H1 (cell line): Measurements from ENCODE around the gene RERGL. TPM values are rescaled to one million over a fixed set of nuclear protein-coding genes. Genes with fewer than 3 reads are reported as not detected.

Experiments
- CTCF ChIA-PET: fragments of 300-600 bp; sonication (Branson Sonifier 250); formaldehyde crosslinking; loops from one replicate; lab custom pipeline; 2021; ENCODE audit not compliant: partially characterized antibody; lab: Charles Lee
- POLR2A ChIA-PET: fragments of 300-600 bp; sonication (Branson Sonifier 250); formaldehyde crosslinking; loops from one replicate; lab custom pipeline; 2021; ENCODE audit warnings: inconsistent platforms; ENCODE audit not compliant: partially characterized antibody; lab: Charles Lee
- DNase-seq, 2 experiments: peaks; one replicate each; pipeline versions ENCODE4 v3.0.0 to v3.0.0-alpha.2; 2010 to 2022; ENCODE audit warnings: low spot score in 2 of 2, low read depth in 1 of 2, mixed read lengths in 1 of 2
- FAIRE-seq: peaks from 2 replicates; lab custom pipeline; 2011; peaks lifted over from hg19 to GRCh38; lab: Jason Lieb, UNC
- H2AFZ ChIP-seq: 2 replicates; pipeline ENCODE4 v1.8.1; 2012; ENCODE audit warnings: low read length, inconsistent platforms
- H2AK5ac ChIP-seq: 2 replicates; pipeline ENCODE4 v1.6.1; 2013; ENCODE audit warnings: low read depth, low read length
- H2BK120ac ChIP-seq: replicated peaks from 2 replicates; pipeline ENCODE3; 2013; ENCODE audit warnings: low read depth, low read length, inconsistent platforms
- H2BK12ac ChIP-seq: 2 replicates; pipeline ENCODE4 v1.6.1; 2013; ENCODE audit warnings: low read depth, low read length
- H2BK15ac ChIP-seq: 2 replicates; pipeline ENCODE4 v1.6.1; 2013; ENCODE audit warnings: low read length
- H2BK20ac ChIP-seq: 2 replicates; pipeline ENCODE4 v1.6.1; 2013; ENCODE audit warnings: low read length
- H2BK5ac ChIP-seq: 2 replicates; pipeline ENCODE4 v1.6.1; 2013; ENCODE audit warnings: low read depth, low read length
- H3K14ac ChIP-seq: 2 replicates; pipeline ENCODE4 v1.6.1; 2013; ENCODE audit warnings: inconsistent platforms; ENCODE audit not compliant: insufficient read length
- H3K18ac ChIP-seq: 2 replicates; pipeline ENCODE4 v1.6.1; 2013; ENCODE audit warnings: low read length; ENCODE audit errors: extremely low read depth
- H3K23ac ChIP-seq: 2 replicates; pipeline ENCODE4 v1.6.1; 2013; ENCODE audit warnings: inconsistent platforms; ENCODE audit not compliant: insufficient read length
- H3K23me2 ChIP-seq: 2 replicates; pipeline ENCODE4 v1.6.1; 2013; ENCODE audit warnings: low read depth, low read length
- H3K27ac ChIP-seq: 2 replicates; pipeline ENCODE4 v1.6.1; 2011; ENCODE audit warnings: low read depth, low read length, inconsistent platforms
- H3K27me3 ChIP-seq, 4 experiments: replicated peaks in 1 of 4; 1 replicate in 1 of 4; 2 replicates in 3 of 4; pipeline versions ENCODE4 v1.6.1 to v1.8.1; 2011 to 2013; ENCODE audit warnings: low read length in 3 of 4, mild to moderate bottlenecking in 3 of 4, inconsistent platforms in 2 of 4, mixed read lengths in 2 of 4, moderate library complexity in 1 of 4; ENCODE audit not compliant: control insufficient read depth in 3 of 4, insufficient read depth in 3 of 4; ENCODE audit errors: extremely low read depth in 1 of 4
- H3K36me3 ChIP-seq, 4 experiments: 2 replicates each; pipeline versions ENCODE4 v1.6.1 to v1.8.1; 2011 to 2013; ENCODE audit warnings: mild to moderate bottlenecking in 4 of 4, low read length in 3 of 4, moderate library complexity in 2 of 4, control low read depth in 1 of 4, inconsistent platforms in 1 of 4; ENCODE audit not compliant: insufficient read depth in 4 of 4, control insufficient read depth in 2 of 4
- H3K4ac ChIP-seq: replicated peaks from 2 replicates; pipeline ENCODE3; 2013; ENCODE audit warnings: low read length, low read depth, mixed read lengths, inconsistent platforms; ENCODE audit not compliant: insufficient read length
- H3K4me1 ChIP-seq, 4 experiments: replicated peaks in 1 of 4; 1 replicate in 1 of 4; 2 replicates in 3 of 4; pipeline versions ENCODE4 v1.6.1 to v1.8.1; 2011 to 2013; ENCODE audit warnings: low read length in 3 of 4, inconsistent platforms in 2 of 4, mixed read lengths in 1 of 4; ENCODE audit not compliant: insufficient read depth in 4 of 4, control insufficient read depth in 3 of 4
- H3K4me2 ChIP-seq, 2 experiments: 2 replicates each; pipeline versions ENCODE4 v1.6.1 to v1.8.1; 2011 to 2013; ENCODE audit warnings: low read depth in 2 of 2, low read length in 2 of 2, control low read depth in 1 of 2, inconsistent platforms in 1 of 2, mild to moderate bottlenecking in 1 of 2; ENCODE audit not compliant: insufficient read depth in 1 of 2
- H3K4me3 ChIP-seq, 4 experiments: fragments of 200-600, 300-600 bp in 1 of 4; sonication (generic), shearing (Covaris generic), sonication (Bioruptor Twin) in 1 of 4; 2 replicates each; pipeline versions ENCODE4 v1.5.1 to v1.8.1; 2011 to 2016; ENCODE audit warnings: low read length in 4 of 4, low read depth in 3 of 4, control low read depth in 2 of 4, inconsistent platforms in 2 of 4, mild to moderate bottlenecking in 2 of 4, mixed read lengths in 1 of 4, moderate library complexity in 1 of 4; ENCODE audit not compliant: insufficient read depth in 2 of 4; ENCODE audit errors: extremely low read depth in 1 of 4
- H3K56ac ChIP-seq: replicated peaks from 2 replicates; pipeline ENCODE3; 2013; ENCODE audit warnings: low read depth, mild to moderate bottlenecking, mixed read lengths, low read length, inconsistent platforms; ENCODE audit not compliant: insufficient read length
- H3K79me1 ChIP-seq: 2 replicates; pipeline ENCODE4 v1.6.1; 2013; ENCODE audit warnings: low read depth, low read length, control low read depth
- H3K79me2 ChIP-seq, 2 experiments: 2 replicates each; pipeline versions ENCODE4 v1.6.1 to v1.8.1; 2012 to 2013; ENCODE audit warnings: low read length in 2 of 2, mild to moderate bottlenecking in 2 of 2, inconsistent platforms in 1 of 2; ENCODE audit not compliant: insufficient read depth in 2 of 2, control insufficient read depth in 1 of 2
- H3K9ac ChIP-seq, 4 experiments: replicated peaks in 1 of 4; 1 replicate in 1 of 4; 2 replicates in 3 of 4; pipeline versions ENCODE4 v1.6.1 to v1.8.1; 2011 to 2013; ENCODE audit warnings: low read depth in 3 of 4, low read length in 3 of 4, control low read depth in 2 of 4, mild to moderate bottlenecking in 2 of 4, moderate library complexity in 2 of 4, inconsistent platforms in 1 of 4; ENCODE audit errors: extremely low read depth in 1 of 4
- H3K9me3 ChIP-seq, 2 experiments: 2 replicates each; pipeline versions ENCODE4 v1.6.1 to v1.8.1; 2012 to 2013; ENCODE audit warnings: mild to moderate bottlenecking in 2 of 2, moderate library complexity in 2 of 2, control low read depth in 1 of 2, inconsistent platforms in 1 of 2, low read depth in 1 of 2, low read length in 1 of 2, mixed read lengths in 1 of 2; ENCODE audit not compliant: insufficient read depth in 2 of 2
- H4K20me1 ChIP-seq, 2 experiments: replicated peaks in 1 of 2; 2 replicates each; pipeline versions ENCODE3 to v1.8.1; 2011 to 2013; ENCODE audit warnings: inconsistent platforms in 2 of 2, low read length in 2 of 2, mild to moderate bottlenecking in 1 of 2; ENCODE audit not compliant: insufficient read depth in 2 of 2, control insufficient read depth in 1 of 2
- H4K5ac ChIP-seq: 2 replicates; pipeline ENCODE4 v1.6.1; 2013; ENCODE audit warnings: low read length, low read depth, mixed read lengths, inconsistent platforms; ENCODE audit not compliant: insufficient read length
- H4K8ac ChIP-seq: 2 replicates; pipeline ENCODE4 v1.8.0; 2013; ENCODE audit warnings: mild to moderate bottlenecking, moderate library complexity, low read length, inconsistent platforms; ENCODE audit not compliant: insufficient read depth; ENCODE audit errors: extremely low read depth
- H4K91ac ChIP-seq: replicated peaks from 2 replicates; pipeline ENCODE3; 2013; ENCODE audit warnings: low read length, mixed read lengths, inconsistent platforms; ENCODE audit not compliant: insufficient read length
- CTBP2 ChIP-seq: IDR thresholded peaks from 2 replicates; pipeline ENCODE4 v1.7.0; 2011; ENCODE audit warnings: borderline replicate concordance, mild to moderate bottlenecking, moderate library complexity, mixed read lengths, low read length; ENCODE audit not compliant: insufficient read depth, insufficient read length
- CTCF ChIP-seq, 3 experiments: IDR thresholded peaks; 1 replicate in 2 of 3; 2 replicates in 1 of 3; pipeline versions ENCODE4 v1.5.1 to v1.6.1; 2011; ENCODE audit warnings: low read length in 3 of 3, mild to moderate bottlenecking in 3 of 3, inconsistent platforms in 2 of 3, low read depth in 1 of 3, moderate library complexity in 1 of 3; ENCODE audit not compliant: insufficient read depth in 1 of 3; ENCODE audit errors: control extremely low read depth in 1 of 3
- EGR1 ChIP-seq: IDR thresholded peaks from 2 replicates; pipeline ENCODE4 v1.6.1; 2011; ENCODE audit warnings: low read depth, low read length, borderline replicate concordance
- EZH2 ChIP-seq: fragments of 200-600 bp; sonication (generic); IDR thresholded peaks from 2 replicates; pipeline ENCODE4 v1.7.1; 2012; ENCODE audit warnings: low read depth, mild to moderate bottlenecking, moderate library complexity, low read length, inconsistent platforms; ENCODE audit not compliant: severe bottlenecking
- NANOG ChIP-seq: IDR thresholded peaks from 2 replicates; pipeline ENCODE4 v1.6.1; 2011; ENCODE audit warnings: low read length, low read depth, mild to moderate bottlenecking, inconsistent platforms; ENCODE audit not compliant: insufficient read depth, poor library complexity, severe bottlenecking
- PHF8 ChIP-seq: fragments of 200-600 bp; sonication (generic); conservative IDR thresholded peaks from 2 replicates; pipeline ENCODE4 v1.7.1; 2012; ENCODE audit warnings: low read depth, mild to moderate bottlenecking, inconsistent platforms, low read length, moderate library complexity
- POLR2AphosphoS5 ChIP-seq: IDR thresholded peaks from 2 replicates; pipeline ENCODE4 v1.6.1; 2011; ENCODE audit warnings: low read depth, low read length
- POU5F1 ChIP-seq: IDR thresholded peaks from 2 replicates; pipeline ENCODE4 v1.6.1; 2011; ENCODE audit warnings: low read depth, mild to moderate bottlenecking, low read length, moderate library complexity
- SAP30 ChIP-seq: fragments of 300-600 bp; sonication (generic); IDR thresholded peaks from 2 replicates; pipeline ENCODE4 v1.7.1; 2012; ENCODE audit warnings: low read length, moderate library complexity, mild to moderate bottlenecking, inconsistent platforms; ENCODE audit not compliant: insufficient read depth, insufficient replicate concordance
- SP1 ChIP-seq: IDR thresholded peaks from 2 replicates; pipeline ENCODE4 v1.6.1; 2011; ENCODE audit warnings: low read depth, low read length
- SP4 ChIP-seq: IDR thresholded peaks from 2 replicates; pipeline ENCODE4 v1.6.1; 2012; ENCODE audit warnings: low read length, inconsistent platforms
- TEAD4 ChIP-seq: IDR thresholded peaks from 2 replicates; pipeline ENCODE4 v1.6.1; 2012; ENCODE audit warnings: low read depth, low read length, inconsistent platforms, mixed read lengths
- WGBS, 2 experiments: shearing (Covaris generic) in 1 of 2; methylation state at CpG; one replicate each; pipeline versions ENCODE4 v1.1.6 to v1.1.7; 2013 to 2015; ENCODE audit warnings: low lambda C conversion rate in 2 of 2, mixed read lengths in 2 of 2, inconsistent platforms in 1 of 2, low coverage in 1 of 2, missing lambda C conversion rate in 1 of 2; ENCODE audit not compliant: insufficient replicate concordance in 2 of 2, insufficient coverage in 1 of 2, insufficient read length in 1 of 2; ENCODE audit errors: extremely low coverage in 1 of 2, missing lambda C conversion rate in 1 of 2; 5-methylcytosine and 5-hydroxymethylcytosine counted together
- polyA plus RNA-seq, 7 experiments: library from polyadenylated mRNA; depleted of rRNA in 3 of 7; stranded (reverse) in 5 of 7; unstranded in 2 of 7; fragments of >200 nt in 5 of 7; fragments of 200-250 nt in 2 of 7; gene quantifications; 1 replicate in 5 of 7; 2 replicates in 1 of 7; 4 replicates in 1 of 7; pipeline versions ENCODE4 v1.2.1 to v1.2.3, GENCODE V29; 2011 to 2013; ENCODE audit warnings: missing spikeins in 2 of 7, mixed read lengths in 2 of 7
- total RNA-seq: library from RNA; stranded (reverse); fragmentation: NEBNext Ultra II Directional; extraction: Animal tissue kit (Norgen Biotek cat#: 25700); gene quantifications from 2 replicates; pipeline ENCODE4 v1.2.1, GENCODE V29; 2021

Gene RERGL
- total and polyA plus RNA-seq, 2 of the 8 experiments (the other 6 are each of a cell fraction or from before 2014, with no cell fraction given), result not detected

GRCh38 chr12:18084080-18084479 is 5.9 kb downstream of the RERGL start:
- H2BK12ac ChIP-seq, result no peak overlapping the region
- no peak for FAIRE-seq
- H3K27me3 ChIP-seq, result no peaks in the 10 kb centered on the region
- no peak overlapping the region for H3K4ac ChIP-seq
- H2AFZ ChIP-seq, result no peak overlapping the region
- ChIA-PET POLR2A (no interaction called here), CTCF (no interaction called here)
- no peak overlapping the region for H2BK120ac ChIP-seq
- H3K14ac ChIP-seq, result no peak overlapping the region
- H2BK20ac ChIP-seq, result no peak overlapping the region
- H3K79me2 ChIP-seq, result no peaks in the 10 kb centered on the region
- H4K91ac ChIP-seq, result no peak overlapping the region
- H3K36me3 ChIP-seq, result no peaks in the 10 kb centered on the region
- H4K20me1 ChIP-seq, result no peaks in the 10 kb centered on the region
- H3K56ac ChIP-seq, result no peak overlapping the region
- WGBS, 2 experiments, result 95% methylated on average over 3 of the region's 3 CpGs; no CpG with 5 or more reads in 1 of the 2 experiments
- H2BK15ac ChIP-seq, result no peak overlapping the region
- H3K9ac ChIP-seq, result no peak overlapping the region
- no peak overlapping the region for H3K23ac ChIP-seq
- no peak overlapping the region for H2BK5ac ChIP-seq
- H3K23me2 ChIP-seq, result no peaks in the 10 kb centered on the region
- H3K4me1 ChIP-seq, result no peaks in the 10 kb centered on the region
- no peak overlapping the region for H4K8ac ChIP-seq
- H2AK5ac ChIP-seq, result no peak overlapping the region
- no peaks in the 10 kb centered on the region for H3K9me3 ChIP-seq
- H3K18ac ChIP-seq, result no peak overlapping the region
- H3K4me3 ChIP-seq, result no peak overlapping the region
- H3K27ac ChIP-seq, result no peak overlapping the region
- no peak overlapping the region for H4K5ac ChIP-seq
- no peaks in the 10 kb centered on the region for H3K79me1 ChIP-seq
- H3K4me2 ChIP-seq, result no peak overlapping the region
- no peak for DNase-seq
- TF ChIP-seq TEAD4 (no peak), CTBP2 (no peak), SP4 (no peak), POU5F1 (no peak), EGR1 (no peak), SAP30 (no peak), EZH2 (no peak), SP1 (no peak), CTCF (IDR thresholded peaks at IDR 0.05; ENCODE audit: control extremely low read depth in 1 of 3, insufficient read depth in 1 of 3, low read depth in 1 of 3, low read length in 3 of 3) (no peak), POLR2AphosphoS5 (no peak), NANOG (no peak), PHF8 (no peak)
